ENCODE results near the gene MAL. TPM values are rescaled to one million over a fixed set of nuclear protein-coding genes. Genes with fewer than 3 reads are reported as not detected.

MAL gene
- total RNA-seq, 1 donor from 2014 or later, result not detected

DNA sequence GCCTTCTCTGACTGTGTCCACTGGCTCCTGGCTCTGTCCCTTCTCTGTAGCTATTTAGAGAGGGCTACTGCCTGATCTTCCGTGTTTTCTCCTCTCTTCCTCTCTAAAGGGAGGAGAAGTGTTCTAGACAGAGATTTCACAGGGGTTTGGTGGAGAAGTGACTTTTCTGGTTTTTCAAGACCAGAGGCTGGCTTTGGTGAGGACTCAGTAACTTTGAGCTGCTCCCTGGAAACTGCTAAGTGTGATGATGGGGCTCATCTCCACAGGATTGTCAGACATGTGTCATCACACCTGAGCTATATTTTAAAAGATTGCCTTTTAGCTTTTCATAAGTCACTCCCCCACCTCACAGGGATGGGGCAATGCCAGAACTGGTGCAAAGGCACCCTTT is 6.2 kb downstream of the MAL start:
- H3K27me3 Mint-ChIP-seq (ENCODE audit: unreplicated experiment), result peaks cover 12% of the 10 kb centered on the region
- H3K4me3 Mint-ChIP-seq (ENCODE audit: unreplicated experiment), result no peak overlapping the region
- no peaks in the 10 kb centered on the region for H3K36me3 Mint-ChIP-seq (ENCODE audit: unreplicated experiment)
- H3K27ac Mint-ChIP-seq (ENCODE audit: unreplicated experiment), result no peak overlapping the region
- DNase-seq (ENCODE audit: extremely low spot score, unreplicated experiment), result no peak
- TF ChIP-seq, protein P1, sequence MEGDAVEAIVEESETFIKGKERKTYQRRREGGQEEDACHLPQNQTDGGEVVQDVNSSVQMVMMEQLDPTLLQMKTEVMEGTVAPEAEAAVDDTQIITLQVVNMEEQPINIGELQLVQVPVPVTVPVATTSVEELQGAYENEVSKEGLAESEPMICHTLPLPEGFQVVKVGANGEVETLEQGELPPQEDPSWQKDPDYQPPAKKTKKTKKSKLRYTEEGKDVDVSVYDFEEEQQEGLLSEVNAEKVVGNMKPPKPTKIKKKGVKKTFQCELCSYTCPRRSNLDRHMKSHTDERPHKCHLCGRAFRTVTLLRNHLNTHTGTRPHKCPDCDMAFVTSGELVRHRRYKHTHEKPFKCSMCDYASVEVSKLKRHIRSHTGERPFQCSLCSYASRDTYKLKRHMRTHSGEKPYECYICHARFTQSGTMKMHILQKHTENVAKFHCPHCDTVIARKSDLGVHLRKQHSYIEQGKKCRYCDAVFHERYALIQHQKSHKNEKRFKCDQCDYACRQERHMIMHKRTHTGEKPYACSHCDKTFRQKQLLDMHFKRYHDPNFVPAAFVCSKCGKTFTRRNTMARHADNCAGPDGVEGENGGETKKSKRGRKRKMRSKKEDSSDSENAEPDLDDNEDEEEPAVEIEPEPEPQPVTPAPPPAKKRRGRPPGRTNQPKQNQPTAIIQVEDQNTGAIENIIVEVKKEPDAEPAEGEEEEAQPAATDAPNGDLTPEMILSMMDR (IDR thresholded peaks at IDR 0.05), result no peak
- H3K4me1 Mint-ChIP-seq (ENCODE audit: unreplicated experiment), result peaks cover under 1% of the 10 kb centered on the region
- H3K9me3 Mint-ChIP-seq (ENCODE audit: unreplicated experiment), result peaks cover 4% of the 10 kb centered on the region

DNA sequence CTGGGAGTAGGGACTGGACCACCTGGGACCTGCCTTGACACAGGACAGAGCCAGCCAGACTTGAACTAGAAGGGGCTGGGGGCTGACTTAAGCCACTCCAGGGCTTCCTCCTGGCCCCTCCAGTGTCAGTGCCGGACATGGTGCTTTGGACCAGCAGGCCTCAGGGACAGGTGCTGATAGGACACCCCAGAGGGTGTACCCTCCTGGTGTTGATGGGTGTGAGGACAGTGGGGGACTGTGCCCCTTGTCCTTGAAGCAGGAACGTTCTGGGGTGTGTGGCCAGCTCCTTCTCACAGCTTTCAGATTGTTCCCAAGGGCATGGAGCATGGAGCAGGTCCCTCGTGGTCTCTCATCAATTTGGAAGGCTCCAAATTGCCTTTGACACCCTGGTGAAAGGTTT is 6.8 kb downstream of the MAL start:
- peaks cover 6% of the 10 kb centered on the region for H3K27me3 Mint-ChIP-seq (ENCODE audit: unreplicated experiment)
- H3K36me3 Mint-ChIP-seq (ENCODE audit: unreplicated experiment), result no peaks in the 10 kb centered on the region
- DNase-seq (ENCODE audit: extremely low spot score, unreplicated experiment), result no peak
- H3K9me3 Mint-ChIP-seq (ENCODE audit: unreplicated experiment), result peaks cover 6% of the 10 kb centered on the region
- no peak overlapping the region for H3K27ac Mint-ChIP-seq (ENCODE audit: unreplicated experiment)
- H3K4me1 Mint-ChIP-seq (ENCODE audit: unreplicated experiment), result no peaks in the 10 kb centered on the region
- H3K4me3 Mint-ChIP-seq (ENCODE audit: unreplicated experiment), result no peak overlapping the region
- TF ChIP-seq, protein P1 (IDR thresholded peaks at IDR 0.05), result no peak

DNA sequence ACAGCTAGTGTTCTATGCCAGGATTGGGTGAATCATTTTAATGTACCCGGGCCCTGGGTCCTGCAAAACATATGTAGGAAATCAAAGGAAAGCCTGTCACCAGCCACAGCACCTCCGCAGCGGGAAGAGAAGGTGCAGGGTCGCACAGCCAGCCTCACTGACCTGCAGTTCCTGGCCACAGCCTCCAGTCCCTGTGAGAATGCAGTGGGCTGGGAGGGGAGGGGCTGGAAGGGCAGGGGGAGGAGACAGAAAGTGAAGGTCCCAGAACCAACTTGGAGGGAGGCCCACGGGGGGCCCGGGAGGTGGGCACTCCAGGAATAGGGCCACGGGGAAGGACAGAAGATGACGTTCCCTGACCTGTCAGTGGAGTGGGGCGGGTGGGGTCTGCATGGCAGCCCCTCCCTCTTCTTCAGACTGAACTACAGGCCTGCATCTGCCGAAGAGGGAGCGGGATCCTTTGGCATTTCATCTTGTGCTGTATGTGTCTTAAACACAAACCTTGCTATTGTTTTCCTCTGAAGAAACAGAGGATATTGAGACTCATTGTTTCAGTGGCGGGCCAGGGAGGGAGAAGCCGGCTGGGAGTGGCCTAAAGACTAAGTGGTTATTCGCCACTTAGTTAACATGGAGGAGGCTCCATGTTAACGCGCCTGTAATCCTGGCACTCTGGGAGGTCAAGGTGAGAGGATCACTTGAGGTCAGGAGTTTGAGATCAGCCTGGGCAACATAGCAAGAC is 7.5 kb downstream of the MAL start:
- Mint-ChIP-seq H3K36me3 (ENCODE audit: unreplicated experiment) (no peaks in the 10 kb centered on the region), H3K27ac (ENCODE audit: unreplicated experiment) (no peak overlapping the region), H3K4me3 (ENCODE audit: unreplicated experiment) (no peak overlapping the region), H3K9me3 (ENCODE audit: unreplicated experiment) (peaks cover 6% of the 10 kb centered on the region), H3K4me1 (ENCODE audit: unreplicated experiment) (no peaks in the 10 kb centered on the region), H3K27me3 (ENCODE audit: unreplicated experiment) (peaks cover 2% of the 10 kb centered on the region)
- no peak for DNase-seq (ENCODE audit: extremely low spot score, unreplicated experiment)
- TF ChIP-seq, protein P1 (IDR thresholded peaks at IDR 0.05), result no peak

DNA sequence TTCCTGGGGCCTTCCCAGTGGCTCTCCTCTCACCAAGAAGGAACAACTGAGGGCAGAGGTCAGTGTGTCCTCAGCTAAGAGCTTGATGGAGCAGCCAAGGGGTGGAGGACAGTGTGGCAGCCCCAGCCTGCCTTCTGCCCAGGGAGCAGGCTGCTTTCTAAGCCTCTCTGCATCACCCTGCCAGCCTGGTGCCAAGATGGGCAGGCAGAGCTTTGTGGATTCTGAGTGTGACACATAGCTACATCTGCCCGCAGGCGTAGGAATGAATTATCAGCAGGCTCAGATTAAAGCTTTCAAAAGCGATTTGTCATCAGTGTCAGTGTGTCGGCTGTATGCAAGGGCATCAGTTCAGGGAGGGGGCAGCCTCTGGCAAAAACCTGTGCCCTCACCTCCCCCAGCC is 8.7 kb downstream of the MAL start:
- no peak for DNase-seq (ENCODE audit: extremely low spot score, unreplicated experiment)

DNA sequence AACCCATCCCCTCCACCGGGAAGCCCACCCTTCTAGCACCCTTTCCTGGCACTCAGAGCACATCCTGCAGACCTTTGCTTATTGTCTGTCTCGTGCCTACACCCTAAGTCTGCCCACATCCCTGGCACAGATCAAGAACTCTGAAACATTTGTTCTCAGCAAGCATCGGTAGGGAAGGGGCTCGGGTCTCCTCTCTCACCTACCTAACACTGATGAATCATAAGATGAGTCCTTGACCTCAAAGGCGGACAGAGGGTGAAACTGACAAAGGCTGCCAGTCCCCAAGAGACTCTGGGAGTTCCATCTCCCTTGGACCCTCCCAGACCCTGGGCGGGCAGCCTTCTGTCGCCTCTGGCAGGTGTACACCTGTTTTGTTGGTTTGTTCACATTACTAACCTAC is 9.3 kb downstream of the MAL start:
- no peak overlapping the region for H3K4me3 Mint-ChIP-seq (ENCODE audit: unreplicated experiment)
- no peak for DNase-seq (ENCODE audit: extremely low spot score, unreplicated experiment)
- H3K27me3 Mint-ChIP-seq (ENCODE audit: unreplicated experiment), result no peaks in the 10 kb centered on the region
- no peaks in the 10 kb centered on the region for H3K36me3 Mint-ChIP-seq (ENCODE audit: unreplicated experiment)
- TF ChIP-seq, protein P1 (IDR thresholded peaks at IDR 0.05), result no peak
- no peaks in the 10 kb centered on the region for H3K4me1 Mint-ChIP-seq (ENCODE audit: unreplicated experiment)
- H3K9me3 Mint-ChIP-seq (ENCODE audit: unreplicated experiment), result peaks cover 12% of the 10 kb centered on the region
- no peak overlapping the region for H3K27ac Mint-ChIP-seq (ENCODE audit: unreplicated experiment)

More for the DNA sequence above, 8.7 kb downstream of the MAL start:
- no peak overlapping the region for H3K27ac Mint-ChIP-seq (ENCODE audit: unreplicated experiment)
- no peaks in the 10 kb centered on the region for H3K36me3 Mint-ChIP-seq (ENCODE audit: unreplicated experiment)
- peaks cover 12% of the 10 kb centered on the region for H3K9me3 Mint-ChIP-seq (ENCODE audit: unreplicated experiment)
- no peaks in the 10 kb centered on the region for H3K27me3 Mint-ChIP-seq (ENCODE audit: unreplicated experiment)
- no peak overlapping the region for H3K4me3 Mint-ChIP-seq (ENCODE audit: unreplicated experiment)
- no peaks in the 10 kb centered on the region for H3K4me1 Mint-ChIP-seq (ENCODE audit: unreplicated experiment)
- TF ChIP-seq, protein P1 (IDR thresholded peaks at IDR 0.05), result no peak

Data from osteocyte (in vitro differentiated cells).